Astrocyte of the spinal cord (primary cell): ENCODE measurements around the gene ITGB7.
"Not testable (repeated sequence)": the region's sequence is repeated elsewhere in the genome, so short reads cannot be mapped to it uniquely, and the experiment has no call there.

Source experiments
- DNase-seq: peaks from one replicate; pipeline ENCODE4 v3.0.0; 2011; ENCODE audit warnings: low read depth, low spot score
- H3K4me3 ChIP-seq: 2 replicates; pipeline ENCODE4 v1.5.1; 2011; ENCODE audit warnings: low read depth, mild to moderate bottlenecking, low read length, moderate library complexity
- in situ Hi-C: cut with HindIII; loops from 2 replicates; pipeline ENCODE4 v1.10.0; 2017; ENCODE audit warnings: low sequenced_read_pairs
- TF ChIP-seq, protein P1 (sequence below): IDR thresholded peaks from 2 replicates; pipeline ENCODE4 v1.5.1; 2012; ENCODE audit warnings: low read depth, mild to moderate bottlenecking, low read length, inconsistent platforms

The ITGB7 gene

DNA sequence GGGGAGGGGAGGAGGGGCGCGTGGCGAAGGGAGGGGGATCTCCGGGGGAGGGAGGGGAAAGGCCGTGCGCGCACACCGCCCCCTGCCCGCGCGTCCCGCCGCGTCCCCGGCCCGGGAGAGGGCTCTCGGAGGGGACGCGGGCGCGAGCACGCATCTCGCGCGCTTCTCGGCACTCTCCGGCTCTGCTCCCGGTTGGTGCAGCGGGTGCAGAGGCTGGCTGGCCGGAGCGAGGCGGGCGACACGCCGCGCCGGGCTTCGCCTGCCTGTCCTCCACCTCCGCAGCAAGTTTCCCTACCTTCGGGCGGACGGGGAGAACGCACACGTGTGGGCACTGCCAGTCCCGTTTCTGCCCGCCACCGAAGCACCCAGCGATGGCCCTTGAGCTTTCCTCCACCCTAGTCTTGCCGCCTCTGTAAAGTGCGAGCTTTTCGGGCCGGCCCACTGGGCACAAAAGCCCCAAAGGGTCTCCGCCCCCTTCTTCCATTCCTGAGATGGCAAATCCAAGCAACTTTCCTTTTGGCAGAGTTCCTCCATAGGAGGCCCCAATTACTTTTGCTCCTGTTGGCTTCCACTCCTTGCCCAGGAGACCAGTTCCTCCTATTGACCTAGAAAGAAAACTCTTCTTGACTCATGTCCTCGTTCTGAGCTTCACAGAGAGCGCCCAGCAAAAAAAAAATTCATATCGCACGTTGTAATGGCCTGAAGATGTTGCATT lies 26.0 kb downstream of the ITGB7 start:
- TF ChIP-seq, protein P1, sequence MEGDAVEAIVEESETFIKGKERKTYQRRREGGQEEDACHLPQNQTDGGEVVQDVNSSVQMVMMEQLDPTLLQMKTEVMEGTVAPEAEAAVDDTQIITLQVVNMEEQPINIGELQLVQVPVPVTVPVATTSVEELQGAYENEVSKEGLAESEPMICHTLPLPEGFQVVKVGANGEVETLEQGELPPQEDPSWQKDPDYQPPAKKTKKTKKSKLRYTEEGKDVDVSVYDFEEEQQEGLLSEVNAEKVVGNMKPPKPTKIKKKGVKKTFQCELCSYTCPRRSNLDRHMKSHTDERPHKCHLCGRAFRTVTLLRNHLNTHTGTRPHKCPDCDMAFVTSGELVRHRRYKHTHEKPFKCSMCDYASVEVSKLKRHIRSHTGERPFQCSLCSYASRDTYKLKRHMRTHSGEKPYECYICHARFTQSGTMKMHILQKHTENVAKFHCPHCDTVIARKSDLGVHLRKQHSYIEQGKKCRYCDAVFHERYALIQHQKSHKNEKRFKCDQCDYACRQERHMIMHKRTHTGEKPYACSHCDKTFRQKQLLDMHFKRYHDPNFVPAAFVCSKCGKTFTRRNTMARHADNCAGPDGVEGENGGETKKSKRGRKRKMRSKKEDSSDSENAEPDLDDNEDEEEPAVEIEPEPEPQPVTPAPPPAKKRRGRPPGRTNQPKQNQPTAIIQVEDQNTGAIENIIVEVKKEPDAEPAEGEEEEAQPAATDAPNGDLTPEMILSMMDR: no peak
- in situ Hi-C loops: no loop called here
- DNase-seq: peak; percentile 44
- H3K4me3 ChIP-seq: peak overlapping the region; percentile 72

DNA sequence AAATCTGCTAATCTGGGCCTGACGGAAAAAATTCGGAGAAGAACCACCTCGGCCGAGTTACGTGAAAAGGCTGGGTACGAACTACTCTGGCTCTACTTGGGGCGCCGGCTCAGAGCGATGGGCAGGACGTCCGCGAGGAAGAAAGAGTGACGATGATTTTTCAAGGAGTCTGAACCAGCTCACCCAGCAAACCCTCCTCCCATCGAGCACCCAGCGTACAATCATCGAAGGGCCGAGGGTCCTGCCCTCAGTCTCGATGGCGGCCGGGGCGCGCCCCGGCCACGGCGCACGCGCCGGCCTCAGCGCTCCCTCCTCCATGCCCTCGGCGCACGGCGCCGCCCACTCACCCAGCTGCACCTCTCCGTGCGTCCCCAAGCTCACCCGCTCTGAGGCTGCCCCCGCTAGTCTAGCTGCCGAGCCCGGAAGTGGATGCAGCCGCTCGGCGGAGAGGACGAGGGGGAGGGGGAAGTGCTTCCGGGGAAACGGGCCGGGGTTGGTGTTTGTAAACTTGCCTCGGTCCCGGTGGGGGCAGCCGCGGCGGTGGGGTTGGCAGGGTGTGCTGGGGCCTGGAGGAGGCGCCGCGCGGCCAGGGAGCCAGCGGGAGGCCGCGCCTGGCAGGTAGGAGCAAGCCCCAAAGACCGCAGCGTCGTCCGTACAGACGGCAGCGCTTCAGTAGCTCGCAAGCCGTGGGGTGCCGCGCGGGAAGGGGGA lies 26.7 kb downstream of the ITGB7 start, which contains the start of the genes CSAD and ZNF740:
Gene CSAD, minus strand, starts transcription at position 706 of the 711 bp plus-strand sequence. CDS start 7,455 bp downstream, outside the sequence.
Gene ZNF740, plus strand, starts transcription at position 503 of the 711 bp plus-strand sequence. CDS start 1,262 bp downstream, outside the sequence.
- TF ChIP-seq, protein P1: no peak
- DNase-seq: peak; percentile 98
- peak within 1 kb of the TSS; percentile 72 for H3K4me3 ChIP-seq
- in situ Hi-C loops: no loop called here

DNA sequence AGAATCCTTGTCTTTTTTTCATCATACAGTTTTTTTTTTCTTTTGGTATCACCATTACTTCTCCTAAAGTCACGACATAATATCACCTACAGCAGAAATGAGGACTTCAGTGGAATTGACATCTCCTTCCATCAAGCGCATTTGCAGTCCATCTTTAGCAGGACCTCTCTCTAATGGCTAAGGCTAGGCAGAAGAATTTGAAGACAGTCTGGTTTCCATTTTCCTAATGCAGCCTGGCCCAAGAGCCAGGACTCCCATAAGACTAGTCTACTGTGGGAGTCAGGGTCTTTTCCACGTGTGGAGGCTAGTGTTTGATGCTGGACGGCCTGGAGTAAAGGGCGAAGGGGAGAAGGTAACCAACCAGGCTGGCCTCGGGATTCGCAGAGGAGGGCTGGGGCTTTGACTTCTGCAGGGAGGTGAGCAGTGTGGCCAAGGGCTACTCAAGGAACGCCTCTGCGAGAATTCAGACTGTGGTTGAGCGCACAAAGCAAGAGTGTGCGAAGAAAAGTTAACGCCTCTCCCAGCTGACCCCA lies 27.3 kb downstream of the ITGB7 start:
- in situ Hi-C loops: no loop called here
- DNase-seq: no peak
- TF ChIP-seq, protein P1: no peak
- peak overlapping the region; percentile 72 for H3K4me3 ChIP-seq

DNA sequence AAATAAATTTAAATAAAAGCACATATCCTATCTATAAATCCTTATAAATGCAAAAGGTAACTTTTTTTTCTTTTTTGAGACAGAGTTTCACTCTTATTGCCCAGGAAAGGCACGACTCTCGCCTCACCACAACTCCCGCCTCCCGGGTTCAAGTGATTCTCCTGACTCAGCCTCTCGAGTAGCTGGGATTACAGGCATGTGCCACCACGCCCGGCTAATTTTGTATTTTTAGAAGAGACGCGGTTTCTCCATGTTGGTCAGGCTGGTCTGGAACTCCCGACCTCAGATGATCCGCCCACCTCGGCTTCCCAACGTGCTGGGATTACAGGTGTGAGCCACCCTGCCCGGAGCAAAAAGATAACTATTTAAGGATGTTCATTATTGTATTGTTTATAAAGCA lies 28.2 kb downstream of the ITGB7 start:
- H3K4me3 ChIP-seq, DNase-seq, in situ Hi-C loops: not testable (repeated sequence)

DNA sequence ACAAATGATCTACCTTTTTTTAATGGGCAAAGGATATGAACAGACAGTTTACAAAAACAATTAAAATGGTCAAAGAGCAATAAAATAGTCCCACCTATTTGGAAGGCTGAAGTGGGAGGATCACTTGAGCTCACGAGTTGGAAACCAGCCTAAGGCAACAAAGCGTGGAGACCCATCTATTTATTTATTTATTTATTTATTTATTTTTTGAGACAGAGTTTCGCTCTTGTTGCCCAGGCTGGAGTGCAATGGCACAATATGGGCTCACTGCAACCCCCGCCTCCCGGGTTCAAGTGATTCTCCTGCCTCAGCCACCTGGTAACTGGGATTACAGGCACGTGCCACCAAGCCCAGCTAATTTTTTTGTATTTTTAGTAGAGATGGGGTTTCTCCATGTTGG lies 29.6 kb downstream of the ITGB7 start:
- DNase-seq, in situ Hi-C loops: not testable (repeated sequence)

DNA sequence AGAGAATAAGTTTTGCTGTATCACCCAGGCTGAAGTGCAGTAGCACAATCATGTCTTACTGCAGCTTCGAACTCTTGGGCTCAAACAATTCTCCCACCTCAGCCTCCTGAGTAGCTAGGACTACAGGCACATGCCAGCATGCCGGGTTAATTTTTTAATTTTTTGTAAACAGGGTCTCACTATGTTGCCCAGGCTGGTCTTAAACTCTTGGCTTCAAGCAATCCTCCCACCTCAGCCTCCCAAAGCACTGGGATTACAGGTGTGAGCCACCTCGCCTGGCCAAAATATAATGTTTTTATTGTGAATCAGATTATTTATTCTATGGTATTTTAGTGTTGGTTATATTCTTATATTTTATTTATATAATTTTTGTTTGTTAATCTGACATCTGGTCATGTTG lies 30.3 kb downstream of the ITGB7 start:
- H3K4me3 ChIP-seq: no peak overlapping the region
- in situ Hi-C loops: no loop called here
- TF ChIP-seq, protein P1: no peak
- DNase-seq: no peak

More for the DNA sequence above, 29.6 kb downstream of the ITGB7 start:
- not testable (repeated sequence) for H3K4me3 ChIP-seq

DNA sequence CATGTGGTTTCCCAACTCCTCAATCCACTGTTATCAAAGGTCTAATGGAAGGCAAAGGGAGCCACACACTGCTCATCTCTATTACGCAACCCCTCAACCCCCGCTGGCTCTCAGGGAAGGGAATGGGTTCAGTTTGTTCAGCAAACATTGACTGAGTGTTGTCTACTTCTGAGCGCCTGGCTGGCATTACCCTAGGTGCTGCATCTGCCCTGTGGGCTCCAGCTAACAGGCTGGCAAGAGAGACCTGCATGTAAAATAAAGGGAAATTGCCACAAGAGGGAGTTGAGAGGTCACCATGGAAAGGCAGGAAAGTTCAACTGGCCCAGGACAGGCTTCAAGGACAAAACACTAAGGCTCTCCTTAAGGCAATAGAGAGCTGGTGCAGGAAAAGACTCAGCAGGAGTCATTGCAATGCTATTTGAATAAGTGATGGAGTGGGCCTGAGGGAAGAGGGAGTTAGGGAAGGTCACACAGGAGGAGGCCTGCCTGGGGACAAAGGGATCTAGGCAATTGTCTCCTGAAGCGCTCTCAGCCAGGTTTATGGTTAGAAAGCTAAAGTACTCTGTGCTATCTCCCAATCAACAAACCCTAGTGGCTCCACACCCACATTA lies 32.1 kb downstream of the ITGB7 start:
- in situ Hi-C loops: no loop called here
- TF ChIP-seq, protein P1: peak; percentile 29
- H3K4me3 ChIP-seq: no peak overlapping the region
- DNase-seq: no peak
